ENCODE measurements around the gene PCDHGC3.

The PCDHGC3 gene

DNA sequence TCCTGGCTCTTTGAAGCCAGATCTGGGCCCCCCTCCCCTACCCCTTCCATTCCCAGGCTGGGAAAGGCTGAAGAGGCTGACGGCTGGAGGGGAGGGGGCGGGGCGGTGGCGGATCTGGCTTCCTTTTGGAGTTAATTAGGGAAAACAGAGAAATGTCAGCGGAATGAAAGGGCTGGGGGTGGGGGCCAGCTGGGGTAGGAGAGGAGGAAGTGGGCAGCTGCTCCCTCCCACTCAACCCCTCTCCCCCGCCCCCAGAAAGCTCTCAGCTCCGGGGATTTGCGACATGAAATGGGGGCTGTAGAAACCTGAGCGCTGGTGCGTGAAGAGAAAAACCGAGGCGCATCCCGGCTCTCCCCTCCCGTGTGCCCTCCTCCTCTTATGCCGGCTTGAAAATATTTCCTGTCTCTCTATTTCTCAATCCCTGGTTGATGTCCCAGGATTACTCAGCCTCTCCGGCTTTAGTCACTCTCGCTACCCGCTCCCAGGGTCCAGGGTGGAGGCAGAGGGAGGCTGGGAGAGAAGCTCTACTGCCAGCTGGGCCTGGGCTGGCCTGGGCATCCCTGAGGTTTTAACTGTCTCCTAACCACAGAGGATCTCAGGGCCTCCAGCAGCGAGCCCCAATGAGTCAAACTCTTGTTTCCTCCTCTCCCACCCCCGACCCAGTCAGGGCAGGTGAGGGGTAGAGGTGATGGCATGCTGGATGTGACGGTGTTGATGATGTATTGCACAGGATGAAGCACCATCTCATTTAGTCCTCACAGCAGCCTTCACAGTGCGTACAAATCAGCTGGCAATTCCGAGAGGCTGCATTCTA lies 33.2 kb downstream of the PCDHGC3 start:
- no peak for DNase-seq (ENCODE audit: low read depth)

DNA sequence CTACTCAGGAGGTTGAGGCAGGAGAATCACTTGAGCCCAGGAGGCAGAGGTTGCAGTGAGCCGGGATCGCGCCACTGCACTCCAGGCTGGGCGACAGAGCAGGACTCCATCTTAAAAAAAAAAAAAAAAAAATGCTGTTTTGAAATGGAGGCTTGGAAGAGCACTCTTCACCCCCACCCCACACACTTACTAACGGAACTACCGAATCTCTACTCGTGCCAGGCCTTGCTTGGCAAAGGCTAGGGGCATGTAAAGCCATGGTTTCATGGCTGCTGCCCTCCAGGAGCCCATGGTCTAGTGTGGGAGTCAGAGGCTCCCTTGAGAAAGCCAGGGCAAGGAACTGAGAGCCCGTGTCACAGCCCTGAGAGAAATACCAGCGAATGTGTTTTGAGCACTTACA lies 34.4 kb downstream of the PCDHGC3 start:
- DNase-seq (ENCODE audit: low read depth) = no peak

GRCh38 chr5:141510850-141511601 lies 35.3 kb downstream of the PCDHGC3 start:
- no peak for DNase-seq (ENCODE audit: low read depth)

DNA sequence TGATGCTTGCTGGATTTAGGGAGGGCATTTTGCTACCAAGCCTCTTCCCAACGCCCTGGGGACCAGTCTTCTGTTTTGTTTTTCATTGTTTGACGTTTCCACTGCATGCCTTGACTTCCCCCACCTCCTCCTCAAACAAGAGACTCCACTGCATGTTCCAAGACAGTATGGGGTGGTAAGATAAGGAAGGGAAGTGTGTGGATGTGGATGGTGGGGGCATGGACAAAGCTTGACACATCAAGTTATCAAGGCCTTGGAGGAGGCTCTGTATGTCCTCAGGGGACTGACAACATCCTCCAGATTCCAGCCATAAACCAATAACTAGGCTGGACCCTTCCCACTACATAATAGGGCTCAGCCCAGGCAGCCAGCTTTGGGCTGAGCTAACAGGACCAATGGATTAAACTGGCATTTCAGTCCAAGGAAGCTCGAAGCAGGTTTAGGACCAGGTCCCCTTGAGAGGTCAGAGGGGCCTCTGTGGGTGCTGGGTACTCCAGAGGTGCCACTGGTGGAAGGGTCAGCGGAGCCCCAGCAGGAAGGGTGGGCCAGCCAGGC lies 36.1 kb downstream of the PCDHGC3 start:
- no peak for DNase-seq (ENCODE audit: low read depth)

GRCh38 chr5:141512390-141512910 lies 36.7 kb downstream of the PCDHGC3 start:
- DNase-seq (ENCODE audit: low read depth) = peak; percentile 78

DNA sequence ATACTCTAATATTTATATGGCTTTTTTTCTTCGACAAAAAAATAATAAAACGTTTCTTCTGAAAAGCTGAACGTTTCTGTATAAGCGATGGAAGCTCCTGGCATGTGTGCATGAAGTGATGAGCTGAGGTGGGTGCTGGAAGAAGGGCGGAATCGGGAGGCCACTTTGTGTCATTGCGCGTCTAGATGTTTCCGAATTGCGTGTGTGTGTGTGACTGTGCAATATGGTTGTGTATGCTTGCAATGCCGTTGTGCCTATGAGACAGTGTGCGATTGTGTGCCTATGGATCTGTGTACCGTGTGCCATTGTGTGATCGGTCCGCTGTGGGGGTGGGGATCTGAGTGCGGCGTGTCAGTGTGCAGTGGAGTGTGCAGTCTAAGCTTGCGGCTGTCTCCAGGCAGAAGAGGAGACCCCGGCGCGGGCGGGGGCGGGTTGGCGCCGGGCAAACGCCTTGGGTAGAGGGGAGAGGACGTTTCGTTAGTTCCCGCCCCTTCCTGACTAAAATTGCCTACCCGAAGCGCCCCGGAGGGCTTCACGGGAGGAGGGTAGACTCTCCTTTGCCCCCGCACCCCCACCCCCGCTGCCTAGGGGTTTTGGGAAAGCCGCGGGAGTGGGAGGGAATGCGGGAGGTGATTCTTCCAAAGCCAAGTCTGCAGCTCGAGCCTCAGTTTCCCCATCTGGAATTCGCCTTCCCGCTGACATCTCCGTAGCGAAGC lies 37.3 kb downstream of the PCDHGC3 start:
- DNase-seq (ENCODE audit: low read depth) = no peak

GRCh38 chr5:141513627-141514329 lies 38.0 kb downstream of the PCDHGC3 start:
- no peak for DNase-seq (ENCODE audit: low read depth)

DNA sequence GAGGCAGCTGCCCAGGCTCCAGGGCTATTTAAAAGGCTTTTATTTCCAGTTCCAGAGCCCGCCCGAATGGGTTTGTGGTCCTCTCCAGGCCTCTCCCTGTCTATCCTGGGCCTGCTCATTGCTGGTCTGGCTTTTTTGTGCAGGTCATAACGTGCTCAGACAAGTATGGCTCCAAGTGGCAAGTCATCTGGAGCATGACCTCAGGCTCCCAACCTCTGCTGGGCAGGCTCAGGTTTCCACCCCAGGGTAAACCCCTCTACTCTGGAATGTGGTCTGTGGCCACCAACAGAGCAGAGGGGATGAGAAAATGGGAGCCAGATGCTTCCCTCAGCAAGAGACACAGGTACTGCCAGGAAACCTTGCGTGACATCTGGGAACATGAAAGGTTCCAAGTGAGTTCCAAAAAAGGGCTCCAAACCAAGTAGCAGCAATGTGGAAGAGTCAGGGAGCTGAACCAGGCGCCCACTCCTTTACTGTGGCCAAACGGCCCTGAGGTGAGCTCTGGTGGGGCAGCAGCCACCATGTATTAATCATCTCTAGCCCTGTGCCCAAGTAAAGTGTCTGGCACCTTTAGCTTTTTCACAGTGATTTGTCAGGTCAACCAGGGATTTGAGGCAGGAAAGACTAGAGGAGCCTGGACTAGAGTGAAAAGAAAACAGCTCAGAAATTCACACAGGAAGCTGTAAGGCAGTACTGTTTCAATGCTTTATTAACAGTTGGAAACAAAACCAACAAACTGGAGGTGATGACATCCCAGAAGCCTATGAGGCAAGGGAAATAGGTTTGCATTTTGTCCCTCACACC lies 38.8 kb downstream of the PCDHGC3 start:
- no peak for DNase-seq (ENCODE audit: low read depth)

- no peak for DNase-seq (ENCODE audit: low read depth)
Observed at GRCh38 chr5:141515141-141515540, 39.4 kb downstream of the PCDHGC3 start.

GRCh38 chr5:141515946-141516671 lies 40.3 kb downstream of the PCDHGC3 start:
- no peak for DNase-seq (ENCODE audit: low read depth)

DNA sequence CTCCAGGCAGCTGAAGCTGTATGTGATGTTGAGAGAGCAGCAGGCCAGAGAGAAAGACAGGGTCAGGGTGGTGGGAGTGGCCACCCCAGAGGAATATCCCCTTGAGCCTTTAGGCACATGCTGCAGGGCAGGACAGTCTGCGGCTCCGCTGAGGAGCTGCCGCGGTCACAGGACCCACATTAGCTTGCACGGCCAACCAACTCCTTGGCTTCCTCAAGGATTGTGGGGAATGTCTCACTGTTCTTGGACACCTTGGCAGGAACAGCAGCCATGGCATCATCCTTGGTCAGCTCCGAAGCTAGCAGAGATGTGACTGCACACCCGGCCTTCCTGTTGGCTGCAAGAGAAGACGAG lies 40.9 kb downstream of the PCDHGC3 start:
- no peak for DNase-seq (ENCODE audit: low read depth)

GRCh38 chr5:141517312-141517711 lies 41.5 kb downstream of the PCDHGC3 start:
- no peak for DNase-seq (ENCODE audit: low read depth)

GRCh38 chr5:141517880-141518617 lies 42.3 kb downstream of the PCDHGC3 start:
- DNase-seq (ENCODE audit: low read depth) = no peak

- no peak for DNase-seq (ENCODE audit: low read depth)
Observed at GRCh38 chr5:141518618-141519015, 42.9 kb downstream of the PCDHGC3 start.

GRCh38 chr5:141519605-141520565 lies 44.1 kb downstream of the PCDHGC3 start:
- no peak for DNase-seq (ENCODE audit: low read depth)

DNA sequence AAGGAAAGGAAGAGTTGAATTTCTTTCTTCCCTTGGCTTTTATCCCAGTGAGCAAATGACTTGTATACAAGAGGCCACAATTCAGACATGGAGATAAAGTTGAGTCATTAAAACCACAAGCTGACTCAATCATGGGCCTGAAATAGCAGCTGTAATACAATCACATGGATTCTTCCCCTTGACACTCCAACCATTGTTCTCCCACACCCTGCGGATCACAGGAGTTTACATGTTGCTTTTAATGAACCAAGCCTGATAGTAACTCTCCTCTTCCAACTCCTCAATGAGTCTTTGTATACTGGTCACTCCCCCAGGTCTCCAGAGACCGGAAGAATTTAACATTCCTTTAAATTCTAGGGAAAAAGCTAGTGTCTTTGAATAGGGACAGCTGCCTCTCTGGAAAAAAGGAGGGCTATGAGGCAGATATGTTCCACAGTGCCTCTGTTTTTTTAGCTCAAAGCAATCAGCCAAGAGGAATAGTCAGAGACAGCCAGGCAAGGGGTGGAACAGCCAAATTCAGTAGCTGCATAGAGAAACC lies 45.5 kb downstream of the PCDHGC3 start:
- DNase-seq (ENCODE audit: low read depth) = no peak

- no peak for DNase-seq (ENCODE audit: low read depth)
Observed at GRCh38 chr5:141522301-141522700, 46.5 kb downstream of the PCDHGC3 start.

DNA sequence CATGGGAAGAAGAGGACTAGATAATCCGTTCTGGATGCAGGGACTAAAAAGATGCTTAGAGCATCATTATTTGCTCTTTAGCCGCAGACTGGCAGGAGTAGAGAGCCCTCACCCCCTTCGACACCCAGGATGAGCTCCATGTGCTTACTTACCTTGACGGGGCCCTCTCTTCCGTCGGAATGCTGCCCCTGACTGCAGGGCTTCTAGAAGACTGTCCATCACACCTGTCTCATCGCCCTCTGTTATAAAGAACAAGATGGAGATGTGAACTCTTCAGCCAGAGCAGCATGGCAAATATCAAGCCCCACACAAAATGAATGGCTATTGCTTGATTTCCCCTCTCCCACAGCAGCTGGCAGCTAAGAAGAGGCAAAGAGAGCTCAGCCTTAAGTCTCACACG lies 48.2 kb downstream of the PCDHGC3 start:
- no peak for DNase-seq (ENCODE audit: low read depth)

Data from stimulated activated CD8-positive, alpha-beta memory T cell treated with anti-CD3 and anti-CD28 coated beads, Interleukin-7, amount 100 ng/mL, for 24 hours (primary cell).